IMR-90 (cell line): Measurements from ENCODE around the gene RIN1.

Experiments
- BHLHE40 ChIP-seq: fragments of 150-350 bp; IDR thresholded peaks from 2 replicates; pipeline ENCODE4 v1.6.1; 2016; ENCODE audit warnings: mild to moderate bottlenecking, low read depth, low read length
- CEBPB ChIP-seq: IDR thresholded peaks from 2 replicates; pipeline ENCODE4 v1.6.1; 2012; ENCODE audit warnings: low read depth, low read length, improper control_type of control experiment
- CTCF ChIP-seq: conservative IDR thresholded peaks from 2 replicates; pipeline ENCODE4 v1.5.1; 2012; ENCODE audit warnings: mild to moderate bottlenecking, low read depth, low read length, improper control_type of control experiment
- MAFK ChIP-seq: IDR thresholded peaks from 2 replicates; pipeline ENCODE4 v1.6.1; 2012; ENCODE audit warnings: low read depth, low read length, improper control_type of control experiment
- MXI1 ChIP-seq: IDR thresholded peaks from 2 replicates; pipeline ENCODE4 v1.6.1; 2012; ENCODE audit warnings: low read depth, mild to moderate bottlenecking, low read length, moderate library complexity, borderline replicate concordance
- POLR2A ChIP-seq: IDR thresholded peaks from 2 replicates; pipeline ENCODE4 v1.6.1; 2012; ENCODE audit warnings: mild to moderate bottlenecking, low read depth, low read length
- RAD21 ChIP-seq: IDR thresholded peaks from 2 replicates; pipeline ENCODE4 v1.6.1; 2012; ENCODE audit warnings: low read length, improper control_type of control experiment
- SMC3 ChIP-seq: fragments of 150-350 bp; IDR thresholded peaks from 2 replicates; pipeline ENCODE4 v1.6.1; 2016; ENCODE audit warnings: low read depth, mild to moderate bottlenecking, antibody characterized with exemption, low read length, moderate library complexity
- USF2 ChIP-seq: fragments of 150-350 bp; IDR thresholded peaks from 2 replicates; pipeline ENCODE4 v1.6.1; 2017; ENCODE audit warnings: mild to moderate bottlenecking, antibody characterized with exemption, low read length, low read depth

- no peak for TF ChIP-seq RAD21
- no peak for TF ChIP-seq CTCF
- TF ChIP-seq MXI1: peak; percentile 38; the same call in 1 of the 2 replicates
- TF ChIP-seq USF2: 0 out of 2 replicates have a peak, but pooled peaks have one; percentile 6
- peak; percentile 57 for TF ChIP-seq BHLHE40
- no peak for TF ChIP-seq POLR2A
- no peak for TF ChIP-seq SMC3
- TF ChIP-seq MAFK: no peak
- TF ChIP-seq CEBPB: peak; percentile 17; the same call in 1 of the 2 replicates
These were observed 552 bp downstream of the RIN1 start for GRCh38 chr11:66335531-66336233.
